ENCODE results near the gene INO80B. TPM values are rescaled to one million over a fixed set of nuclear protein-coding genes. Genes with fewer than 3 reads are reported as not detected.
"Not testable (repeated sequence)": the region's sequence is repeated elsewhere in the genome, so short reads cannot be mapped to it uniquely, and the experiment has no call there.

INO80B gene
- total RNA-seq, 2 experiments from 2014 or later, result 24.2 to 25.6 TPM

DNA sequence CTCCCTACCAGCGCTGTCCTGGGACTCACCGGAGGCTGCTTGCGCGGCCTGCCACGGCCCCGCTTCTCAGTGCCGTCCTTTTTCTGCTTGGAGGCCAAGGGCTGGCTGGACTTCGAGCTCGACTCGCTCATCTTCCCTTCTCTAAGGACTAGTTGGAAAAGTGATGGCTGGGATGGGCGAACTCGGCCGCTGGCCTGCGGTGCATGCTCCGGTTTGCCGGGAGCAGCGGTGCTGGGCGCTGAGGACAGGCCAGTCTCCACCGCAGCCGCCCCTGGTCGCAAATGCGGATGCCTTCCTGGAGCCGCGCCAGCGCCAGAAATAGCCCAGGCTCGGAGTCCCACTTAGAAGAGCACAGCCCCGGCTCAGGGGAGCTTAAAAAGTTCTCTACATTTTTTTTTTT is 36.6 kb upstream of the INO80B start:
- no peak overlapping the region for H3K27ac Mint-ChIP-seq
- peaks cover 7% of the 10 kb centered on the region for H3K36me3 Mint-ChIP-seq (ENCODE audit: low read depth)
- peaks cover 44% of the 10 kb centered on the region for H3K4me1 Mint-ChIP-seq
- H3K27me3 Mint-ChIP-seq, result no peaks in the 10 kb centered on the region
- intact Hi-C loops (cut with DNase I, micrococcal nuclease), result no loop called here
- H3K9me3 Mint-ChIP-seq (ENCODE audit: low read depth), result no peaks in the 10 kb centered on the region
- no peak for DNase-seq
- no peak overlapping the region for H3K4me3 Mint-ChIP-seq
- CTCF ChIA-PET, result interaction anchor here (1.0 to 2.2 kb wide), 2 partner anchors 27 to 60 kb away, joined by 3 to 8 read pairs; no protein-coding TSS in a partner anchor
- POLR2A ChIA-PET, result interaction anchor here (0.6 kb wide), 1 partner anchor 79 kb away, joined by 3 read pairs; no protein-coding TSS in a partner anchor
- ATAC-seq, result no peak

- CTCF ChIA-PET, result interaction anchor here (2.2 kb wide), 1 partner anchor 28 kb away, joined by 8 read pairs; no protein-coding TSS in a partner anchor
- POLR2A ChIA-PET, result no interaction called here
- Mint-ChIP-seq H3K27ac (no peak overlapping the region), H3K4me1 (peaks cover 46% of the 10 kb centered on the region), H3K27me3 (no peaks in the 10 kb centered on the region), H3K4me3 (no peak overlapping the region), H3K9me3 (ENCODE audit: low read depth) (no peaks in the 10 kb centered on the region), H3K36me3 (ENCODE audit: low read depth) (peaks cover 15% of the 10 kb centered on the region)
- ATAC-seq (no peak), DNase-seq (no peak)
- intact Hi-C loops (cut with DNase I, micrococcal nuclease), result no loop called here
Observed at GRCh38 chr2:74419345-74419744, 35.5 kb upstream of the INO80B start.

- Mint-ChIP-seq H3K27me3 (no peaks in the 10 kb centered on the region), H3K4me3 (peak overlapping the region; percentile 91), H3K36me3 (ENCODE audit: low read depth) (peaks cover 18% of the 10 kb centered on the region), H3K4me1 (peaks cover 43% of the 10 kb centered on the region), H3K27ac (peak overlapping the region; percentile 19), H3K9me3 (ENCODE audit: low read depth) (no peaks in the 10 kb centered on the region)
- no peak for DNase-seq
- intact Hi-C loops (cut with DNase I, micrococcal nuclease), result loop anchor here in 1 of 2 experiments (2.0 kb wide), 2 partner anchors 27 to 63 kb away; partner anchors contain the start of genes CCDC142 and TTC31
- no peak for ATAC-seq
- POLR2A ChIA-PET, result interaction anchor here (0.6 kb wide), 1 partner anchor 124 kb away, joined by 3 read pairs; no protein-coding TSS in a partner anchor
- CTCF ChIA-PET, result interaction anchor here (0.7 to 2.2 kb wide), 5 partner anchors 28 to 593 kb away, joined by 3 to 8 read pairs (median 3); no protein-coding TSS in a partner anchor
Observed at GRCh38 chr2:74420006-74420405, 34.9 kb upstream of the INO80B start.

GRCh38 chr2:74420443-74421103 is 34.3 kb upstream of the INO80B start:
- H3K27me3 Mint-ChIP-seq; DNase-seq; ATAC-seq; H3K9me3 Mint-ChIP-seq (ENCODE audit: low read depth): not testable (repeated sequence)
- intact Hi-C loops (cut with DNase I, micrococcal nuclease), result loop anchor here (1.0 to 2.0 kb wide), 13 partner anchors 20 to 683 kb away; partner anchors contain the start of genes TTC31 (in 2 of the 2), AUP1 (in 1 of the 2), CCDC142 (in 1 of the 2) and DOK1 (in 1 of the 2)
- H3K4me1 Mint-ChIP-seq, result peaks cover 41% of the 10 kb centered on the region
- ChIA-PET POLR2A (interaction anchor here (0.6 kb wide), 1 partner anchor 124 kb away, joined by 3 read pairs; no protein-coding TSS in a partner anchor), CTCF (interaction anchor here (0.7 to 2.2 kb wide), 7 partner anchors 29 to 593 kb away, joined by 3 to 8 read pairs (median 4); no protein-coding TSS in a partner anchor)
- H3K27ac Mint-ChIP-seq, result peak overlapping the region; percentile 98
- H3K4me3 Mint-ChIP-seq, result peak overlapping the region; percentile 91
- peaks cover 20% of the 10 kb centered on the region for H3K36me3 Mint-ChIP-seq (ENCODE audit: low read depth)

DNA sequence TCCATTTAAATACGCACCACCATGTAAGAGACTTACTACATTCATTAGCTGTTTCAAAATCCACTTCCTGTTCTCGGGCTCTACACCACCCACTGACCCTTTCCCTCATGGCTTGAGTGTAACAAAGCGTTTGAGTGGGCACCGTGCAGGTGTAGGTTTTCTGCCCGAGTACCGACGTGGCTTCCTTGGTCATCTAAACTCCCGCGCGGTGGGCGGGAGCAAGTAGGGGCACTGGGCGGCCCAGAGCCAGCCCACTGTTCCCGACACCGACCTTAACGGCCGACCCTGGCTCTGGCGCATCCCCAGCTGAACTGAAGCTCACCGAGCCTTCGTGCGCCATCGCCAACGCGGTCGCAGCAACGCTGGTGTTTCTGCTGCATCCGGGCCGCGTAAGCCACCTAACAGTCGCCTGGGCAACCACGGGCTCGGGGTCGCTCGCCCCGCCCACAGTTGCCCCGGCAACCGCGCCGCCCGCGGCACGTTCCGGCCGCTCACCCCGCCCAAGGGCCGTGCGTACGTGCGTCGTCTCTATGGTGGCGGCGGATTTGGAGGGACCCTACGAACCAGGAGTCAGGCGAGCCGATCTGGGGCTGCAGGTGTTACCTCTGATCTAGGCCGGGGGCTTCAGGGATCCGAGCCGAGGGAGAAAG is 33.5 kb upstream of the INO80B start, which contains the start of the genes C2orf81 and WDR54:
Gene C2orf81, minus strand, starts transcription at position 399 of the 650 bp plus-strand sequence. Its CDS starts 59 bp downstream, at position 340.
Gene WDR54, plus strand, starts transcription at position 510 of the 650 bp plus-strand sequence. CDS start 424 bp downstream, outside the sequence.
- intact Hi-C loops (cut with DNase I, micrococcal nuclease), result loop anchor here (1.0 to 2.0 kb wide), 13 partner anchors 19 to 684 kb away; partner anchors contain the start of genes TTC31 (in 2 of the 2), AUP1 (in 1 of the 2), CCDC142 (in 1 of the 2) and DOK1 (in 1 of the 2)
- ChIA-PET POLR2A (interaction anchor here (0.6 kb wide), 1 partner anchor 151 kb away, joined by 3 read pairs; no protein-coding TSS in a partner anchor), CTCF (interaction anchor here (1.0 to 1.8 kb wide), 4 partner anchors 30 to 594 kb away, joined by 3 to 5 read pairs (median 4); no protein-coding TSS in a partner anchor)
- H3K9me3 Mint-ChIP-seq (ENCODE audit: low read depth), result no peaks in the 10 kb centered on the region
- DNase-seq, result peak; percentile 97
- H3K4me1 Mint-ChIP-seq, result peaks cover 34% of the 10 kb centered on the region
- H3K4me3 Mint-ChIP-seq, result peak within 1 kb of the TSS; percentile 91
- H3K36me3 Mint-ChIP-seq (ENCODE audit: low read depth), result peaks cover 23% of the 10 kb centered on the region
- no peaks in the 10 kb centered on the region for H3K27me3 Mint-ChIP-seq
- peak; percentile 92 for ATAC-seq
- H3K27ac Mint-ChIP-seq, result peak within 1 kb of the TSS; percentile 98

DNA sequence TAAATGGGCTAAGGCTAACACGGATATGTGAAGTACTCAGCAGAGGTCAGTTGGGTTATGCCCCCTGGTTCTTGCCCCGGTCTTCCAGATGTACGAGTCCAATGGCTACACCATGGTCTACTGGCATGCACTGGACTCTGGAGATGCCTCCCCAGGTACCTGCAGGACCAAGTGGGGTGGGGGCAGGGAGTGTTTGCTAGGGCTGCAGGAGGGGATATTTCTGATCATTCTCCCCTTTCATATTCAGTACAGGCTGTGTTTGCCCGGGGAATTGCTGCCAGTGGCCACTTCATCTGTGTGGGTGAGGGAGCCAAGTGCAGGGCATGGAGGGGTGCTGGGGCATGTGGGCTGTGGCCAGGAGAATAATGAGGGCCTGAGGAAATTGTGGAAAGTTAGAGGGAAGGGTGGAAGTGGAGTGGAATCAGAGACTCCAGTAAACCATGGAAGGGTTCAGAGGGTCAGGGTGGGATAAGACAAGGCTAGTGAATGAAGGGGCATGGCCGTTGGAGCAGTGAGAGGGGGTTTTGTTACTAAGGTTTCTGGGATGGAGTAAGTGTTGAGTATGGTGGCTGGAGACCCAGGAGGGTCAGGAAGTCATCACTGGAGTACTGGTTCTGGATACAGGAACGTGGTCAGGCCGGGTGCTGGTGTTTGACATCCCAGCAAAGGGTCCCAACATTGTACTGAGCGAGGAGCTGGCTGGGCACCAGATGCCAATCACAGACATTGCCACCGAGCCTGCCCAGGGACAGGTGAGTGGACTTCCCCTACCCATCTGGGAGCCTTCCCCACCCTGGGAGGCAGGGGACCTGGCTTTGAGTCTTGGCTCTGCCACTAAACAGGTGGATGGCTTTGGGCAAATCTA is 31.4 kb upstream of the INO80B start:
- CTCF ChIA-PET, result interaction anchor here (1.6 kb wide), 1 partner anchor 35 kb away, joined by 4 read pairs; the partner anchor contains the start of gene WBP1
- POLR2A ChIA-PET, result no interaction called here
- no peak for ATAC-seq
- Mint-ChIP-seq H3K27ac (no peak overlapping the region), H3K36me3 (ENCODE audit: low read depth) (peaks cover 23% of the 10 kb centered on the region), H3K4me1 (peaks cover 28% of the 10 kb centered on the region), H3K9me3 (ENCODE audit: low read depth) (no peaks in the 10 kb centered on the region), H3K4me3 (peak overlapping the region; percentile 91), H3K27me3 (no peaks in the 10 kb centered on the region)
- DNase-seq, result no peak
- intact Hi-C loops (cut with DNase I, micrococcal nuclease), result no loop called here

GRCh38 chr2:74424139-74424992 is 30.5 kb upstream of the INO80B start:
- Mint-ChIP-seq H3K4me3 (no peak overlapping the region), H3K4me1 (peaks cover 28% of the 10 kb centered on the region), H3K9me3 (ENCODE audit: low read depth) (no peaks in the 10 kb centered on the region), H3K36me3 (ENCODE audit: low read depth) (peaks cover 23% of the 10 kb centered on the region), H3K27me3 (no peaks in the 10 kb centered on the region), H3K27ac (no peak overlapping the region)
- intact Hi-C loops (cut with DNase I, micrococcal nuclease), result no loop called here
- POLR2A ChIA-PET, result no interaction called here
- DNase-seq (no peak), ATAC-seq (no peak)
- CTCF ChIA-PET, result interaction anchor here (0.5 to 1.2 kb wide), 3 partner anchors 9 to 35 kb away, joined by 3 to 4 read pairs (median 3); no protein-coding TSS in a partner anchor

- Mint-ChIP-seq H3K27ac (no peak overlapping the region), H3K27me3 (no peaks in the 10 kb centered on the region), H3K4me3 (no peak overlapping the region), H3K9me3 (ENCODE audit: low read depth) (no peaks in the 10 kb centered on the region), H3K36me3 (ENCODE audit: low read depth) (peaks cover 23% of the 10 kb centered on the region), H3K4me1 (peaks cover 26% of the 10 kb centered on the region)
- DNase-seq, result no peak
- ChIA-PET POLR2A (no interaction called here), CTCF (interaction anchor here (1.0 to 1.2 kb wide), 2 partner anchors 10 to 15 kb away, joined by 3 to 4 read pairs; no protein-coding TSS in a partner anchor)
- no peak for ATAC-seq
- intact Hi-C loops (cut with DNase I, micrococcal nuclease), result no loop called here
Observed at GRCh38 chr2:74424995-74425406, 29.9 kb upstream of the INO80B start.

- CTCF ChIA-PET, result no interaction called here
Observed at GRCh38 chr2:74425523-74425922, 29.4 kb upstream of the INO80B start.

More at GRCh38 chr2:74425523-74425922, 29.4 kb upstream of the INO80B start:
- Mint-ChIP-seq H3K36me3 (ENCODE audit: low read depth) (peaks cover 23% of the 10 kb centered on the region), H3K4me1 (peaks cover 21% of the 10 kb centered on the region), H3K27me3 (no peaks in the 10 kb centered on the region), H3K4me3 (no peak overlapping the region), H3K9me3 (ENCODE audit: low read depth) (no peaks in the 10 kb centered on the region), H3K27ac (no peak overlapping the region)
- intact Hi-C loops (cut with DNase I, micrococcal nuclease), result no loop called here
- DNase-seq (no peak), ATAC-seq (no peak)
- POLR2A ChIA-PET, result no interaction called here

Data from activated CD4-positive, alpha-beta T cell treated with anti-CD3 and anti-CD28 coated beads for 36 hours (primary cell).